SK-N-SH treated with all-trans-retinoic acid at 6 μM for 48 hours (cell line): ENCODE data around the gene DSCAM.

Source experiments
- OSR1 ChIP-seq: fragments of 250-450 bp; sonication (Bioruptor Pico); IDR thresholded peaks from 2 replicates; pipeline ENCODE4 v1.8.0; 2022; ENCODE audit warnings: moderate library complexity, mild to moderate bottlenecking, inconsistent platforms
- TF ChIP-seq, protein P1 (sequence below): fragments of 250-450 bp; sonication (Bioruptor Pico); IDR thresholded peaks from 2 replicates; pipeline ENCODE4 v1.8.0; 2020; ENCODE audit warnings: mild to moderate bottlenecking, moderate library complexity, borderline replicate concordance

DNA sequence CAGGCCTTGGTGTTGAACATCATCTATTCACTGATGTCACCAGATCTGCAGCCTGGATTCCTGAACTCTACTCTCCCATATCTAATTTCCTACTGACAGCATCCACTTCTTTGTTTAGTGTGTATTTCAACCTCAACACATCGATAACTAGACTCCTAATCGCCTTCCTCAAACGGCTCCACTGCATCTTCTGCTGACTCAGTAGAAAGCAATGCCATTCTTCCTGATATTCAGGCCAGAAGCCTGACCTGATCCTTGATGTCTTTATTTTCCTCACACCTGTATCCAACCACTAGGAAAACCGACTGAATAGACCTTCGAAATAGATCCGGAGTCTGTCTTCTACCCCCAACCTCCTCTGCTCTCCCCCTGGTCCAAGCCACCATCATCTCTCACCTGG, 512.8 kb downstream of the DSCAM start:
- TF ChIP-seq, protein P1, sequence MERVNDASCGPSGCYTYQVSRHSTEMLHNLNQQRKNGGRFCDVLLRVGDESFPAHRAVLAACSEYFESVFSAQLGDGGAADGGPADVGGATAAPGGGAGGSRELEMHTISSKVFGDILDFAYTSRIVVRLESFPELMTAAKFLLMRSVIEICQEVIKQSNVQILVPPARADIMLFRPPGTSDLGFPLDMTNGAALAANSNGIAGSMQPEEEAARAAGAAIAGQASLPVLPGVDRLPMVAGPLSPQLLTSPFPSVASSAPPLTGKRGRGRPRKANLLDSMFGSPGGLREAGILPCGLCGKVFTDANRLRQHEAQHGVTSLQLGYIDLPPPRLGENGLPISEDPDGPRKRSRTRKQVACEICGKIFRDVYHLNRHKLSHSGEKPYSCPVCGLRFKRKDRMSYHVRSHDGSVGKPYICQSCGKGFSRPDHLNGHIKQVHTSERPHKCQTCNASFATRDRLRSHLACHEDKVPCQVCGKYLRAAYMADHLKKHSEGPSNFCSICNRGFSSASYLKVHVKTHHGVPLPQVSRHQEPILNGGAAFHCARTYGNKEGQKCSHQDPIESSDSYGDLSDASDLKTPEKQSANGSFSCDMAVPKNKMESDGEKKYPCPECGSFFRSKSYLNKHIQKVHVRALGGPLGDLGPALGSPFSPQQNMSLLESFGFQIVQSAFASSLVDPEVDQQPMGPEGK (CRISPR knock-in tag): no peak
- TF ChIP-seq OSR1 (CRISPR knock-in tag): no peak
